DOHH2 (cell line): Measurements from ENCODE around the gene IFNG.

Experiments used
- EZH2phosphoT487 ChIP-seq: fragments of 200-600 bp; sonication (generic); IDR thresholded peaks from 2 replicates; pipeline ENCODE4 v1.6.1; 2017; ENCODE audit warnings: borderline replicate concordance, mild to moderate bottlenecking, antibody characterized with exemption, low read length, moderate library complexity, mixed read lengths
- TF ChIP-seq, protein P1 (sequence below): fragments of 200-600 bp; sonication (generic); IDR thresholded peaks from one replicate; pipeline ENCODE4 v1.5.1; 2014; ENCODE audit warnings: antibody characterized with exemption, mild to moderate bottlenecking, low read depth, low read length; ENCODE audit not compliant: poor library complexity, severe bottlenecking

DNA sequence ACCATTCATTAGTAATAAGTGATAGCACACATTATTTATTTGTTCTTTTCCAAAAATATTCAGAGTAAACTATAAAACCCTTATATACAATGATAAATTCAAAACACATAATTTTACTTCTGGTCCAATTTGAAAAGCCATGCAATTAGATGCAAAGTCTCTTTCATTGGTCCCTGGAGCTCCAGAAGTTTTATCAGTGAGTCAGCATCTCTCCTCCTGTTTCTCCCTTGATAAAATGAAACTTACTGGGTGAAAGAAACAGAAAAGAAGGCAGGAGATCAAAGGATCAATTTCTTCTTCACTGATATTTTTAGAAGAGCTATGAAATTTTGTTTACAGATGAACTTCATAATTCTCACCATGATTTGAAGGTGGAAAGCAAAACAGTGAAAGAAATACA is 47.5 kb downstream of the IFNG start:
- TF ChIP-seq, protein P1, sequence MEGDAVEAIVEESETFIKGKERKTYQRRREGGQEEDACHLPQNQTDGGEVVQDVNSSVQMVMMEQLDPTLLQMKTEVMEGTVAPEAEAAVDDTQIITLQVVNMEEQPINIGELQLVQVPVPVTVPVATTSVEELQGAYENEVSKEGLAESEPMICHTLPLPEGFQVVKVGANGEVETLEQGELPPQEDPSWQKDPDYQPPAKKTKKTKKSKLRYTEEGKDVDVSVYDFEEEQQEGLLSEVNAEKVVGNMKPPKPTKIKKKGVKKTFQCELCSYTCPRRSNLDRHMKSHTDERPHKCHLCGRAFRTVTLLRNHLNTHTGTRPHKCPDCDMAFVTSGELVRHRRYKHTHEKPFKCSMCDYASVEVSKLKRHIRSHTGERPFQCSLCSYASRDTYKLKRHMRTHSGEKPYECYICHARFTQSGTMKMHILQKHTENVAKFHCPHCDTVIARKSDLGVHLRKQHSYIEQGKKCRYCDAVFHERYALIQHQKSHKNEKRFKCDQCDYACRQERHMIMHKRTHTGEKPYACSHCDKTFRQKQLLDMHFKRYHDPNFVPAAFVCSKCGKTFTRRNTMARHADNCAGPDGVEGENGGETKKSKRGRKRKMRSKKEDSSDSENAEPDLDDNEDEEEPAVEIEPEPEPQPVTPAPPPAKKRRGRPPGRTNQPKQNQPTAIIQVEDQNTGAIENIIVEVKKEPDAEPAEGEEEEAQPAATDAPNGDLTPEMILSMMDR = no peak
- no peak for TF ChIP-seq EZH2phosphoT487
